Glutamatergic neuron (in vitro differentiated cells): Measurements from ENCODE around the gene CFAP52. TPM values are rescaled to one million over a fixed set of nuclear protein-coding genes. Genes with fewer than 3 reads are reported as not detected.

Experiments
- DNase-seq: peaks from one replicate; pipeline ENCODE4 v3.0.0; 2022
- H3K27ac Mint-ChIP-seq: one replicate; pipeline ENCODE4 v1.8.0; 2020; ENCODE audit warnings: mild to moderate bottlenecking, mixed read lengths, inconsistent platforms; ENCODE audit not compliant: unreplicated experiment
- H3K27me3 Mint-ChIP-seq: one replicate; pipeline ENCODE4 v1.8.0; 2020; ENCODE audit warnings: mild to moderate bottlenecking, moderate library complexity, mixed read lengths, inconsistent platforms; ENCODE audit not compliant: unreplicated experiment
- H3K36me3 Mint-ChIP-seq: one replicate; pipeline ENCODE4 v1.8.0; 2020; ENCODE audit warnings: mild to moderate bottlenecking, mixed read lengths, inconsistent platforms; ENCODE audit not compliant: unreplicated experiment
- H3K4me1 Mint-ChIP-seq: one replicate; pipeline ENCODE4 v1.8.0; 2020; ENCODE audit warnings: mild to moderate bottlenecking, low read depth, mixed read lengths, inconsistent platforms; ENCODE audit not compliant: unreplicated experiment
- H3K4me3 Mint-ChIP-seq: one replicate; pipeline ENCODE4 v1.8.0; 2020; ENCODE audit warnings: mild to moderate bottlenecking, mixed read lengths, inconsistent platforms; ENCODE audit not compliant: unreplicated experiment
- H3K9me3 Mint-ChIP-seq: one replicate; pipeline ENCODE4 v1.8.0; 2020; ENCODE audit warnings: mild to moderate bottlenecking, moderate library complexity, mixed read lengths, inconsistent platforms; ENCODE audit not compliant: unreplicated experiment
- CTCF ChIP-seq: fragments of 200-600 bp; sonication (generic); IDR thresholded peaks from one replicate; pipeline ENCODE4 v1.5.0; 2021; ENCODE audit not compliant: partially characterized antibody, unreplicated experiment
- total RNA-seq: library from RNA; stranded (reverse); fragmentation: NEBNext Ultra II Directional; extraction: Animal tissue kit (Norgen Biotek cat#: 25700); gene quantifications from one replicate; pipeline ENCODE4 v1.2.1, GENCODE V29; 2021; ENCODE audit not compliant: unreplicated experiment

The CFAP52 gene
- total RNA-seq, 1 donor from 2014 or later = not detected

- H3K27me3 Mint-ChIP-seq = no peaks in the 10 kb centered on the region
- no peak overlapping the region for H3K27ac Mint-ChIP-seq
- no peaks in the 10 kb centered on the region for H3K4me1 Mint-ChIP-seq
- H3K9me3 Mint-ChIP-seq = no peaks in the 10 kb centered on the region
- no peak for DNase-seq
- no peak for TF ChIP-seq CTCF
- no peak overlapping the region for H3K4me3 Mint-ChIP-seq
- H3K36me3 Mint-ChIP-seq = no peaks in the 10 kb centered on the region
Observed at GRCh38 chr17:9568004-9568403, 8.4 kb upstream of the CFAP52 start.

- Mint-ChIP-seq H3K36me3 (no peaks in the 10 kb centered on the region), H3K27ac (no peak overlapping the region), H3K4me3 (no peak overlapping the region), H3K4me1 (no peaks in the 10 kb centered on the region), H3K9me3 (no peaks in the 10 kb centered on the region), H3K27me3 (no peaks in the 10 kb centered on the region)
- TF ChIP-seq CTCF = no peak
- DNase-seq = no peak
Observed at GRCh38 chr17:9568957-9569588, 7.4 kb upstream of the CFAP52 start.

GRCh38 chr17:9571201-9571600 lies 5.2 kb upstream of the CFAP52 start:
- H3K4me1 Mint-ChIP-seq = peaks cover under 1% of the 10 kb centered on the region
- peaks cover 2% of the 10 kb centered on the region for H3K9me3 Mint-ChIP-seq
- H3K27me3 Mint-ChIP-seq = peaks cover 2% of the 10 kb centered on the region
- no peak for DNase-seq
- no peak overlapping the region for H3K4me3 Mint-ChIP-seq
- no peaks in the 10 kb centered on the region for H3K36me3 Mint-ChIP-seq
- no peak for TF ChIP-seq CTCF
- no peak overlapping the region for H3K27ac Mint-ChIP-seq

- Mint-ChIP-seq H3K9me3 (peaks cover 2% of the 10 kb centered on the region), H3K36me3 (no peaks in the 10 kb centered on the region), H3K4me1 (peaks cover 5% of the 10 kb centered on the region), H3K27ac (peak within 1 kb of the TSS; percentile 84), H3K4me3 (peak within 1 kb of the TSS; percentile 100), H3K27me3 (peaks cover 2% of the 10 kb centered on the region)
- no peak for TF ChIP-seq CTCF
- peak; percentile 96 for DNase-seq
Observed at GRCh38 chr17:9575381-9576101, 901 bp upstream of the CFAP52 start, which contains the start of gene STX8. TSS of gene STX8 (minus strand) at chr17:9575820. CDS start at chr17:9575808, 12 bp downstream.

GRCh38 chr17:9577373-9577709 lies 899 bp downstream of the CFAP52 start:
- Mint-ChIP-seq H3K36me3 (no peaks in the 10 kb centered on the region), H3K27ac (no peak overlapping the region), H3K4me3 (peak overlapping the region; percentile 100), H3K4me1 (peaks cover 5% of the 10 kb centered on the region), H3K9me3 (peaks cover 2% of the 10 kb centered on the region), H3K27me3 (peaks cover 2% of the 10 kb centered on the region)
- no peak for TF ChIP-seq CTCF
- DNase-seq = no peak
